Activated CD8-positive, alpha-beta memory T cell treated with anti-CD3 and anti-CD28 coated beads for 48 hours (primary cell): ENCODE data around the gene HSF4.
"Not testable (repeated sequence)": the region's sequence is repeated elsewhere in the genome, so short reads cannot be mapped to it uniquely, and the experiment has no call there.

Experiments used
- DNase-seq, 3 experiments: peaks; one replicate each; pipeline ENCODE4 v3.0.0-alpha.2; 2020; ENCODE audit warnings: low read depth in 2 of 3, low spot score in 2 of 3

Gene HSF4

GRCh38 chr16:67164599-67165061 is at the start of gene HSF4:
Gene HSF4 (plus strand): TSS chr16:67164745. CDS start chr16:67164812, 67 bp downstream.
- DNase-seq = no peak

GRCh38 chr16:67114793-67115192 is 49.8 kb upstream of the HSF4 start:
- DNase-seq = no peak

- no peak for DNase-seq
Measured at GRCh38 chr16:67115639-67116038, 48.9 kb upstream of the HSF4 start.

- DNase-seq = no peak
Measured at GRCh38 chr16:67116388-67117311, 47.9 kb upstream of the HSF4 start.

- DNase-seq = no peak
Measured at GRCh38 chr16:67117716-67118115, 46.8 kb upstream of the HSF4 start.

- no peak for DNase-seq
Measured at GRCh38 chr16:67120025-67120424, 44.5 kb upstream of the HSF4 start.

GRCh38 chr16:67122799-67123198 is 41.7 kb upstream of the HSF4 start:
- DNase-seq = not testable (repeated sequence)

- DNase-seq = no peak
Measured at GRCh38 chr16:67128417-67128816, 36.1 kb upstream of the HSF4 start.

GRCh38 chr16:67128887-67129286 is 35.7 kb upstream of the HSF4 start:
- no peak for DNase-seq

- no peak for DNase-seq
Measured at GRCh38 chr16:67129422-67129821, 35.1 kb upstream of the HSF4 start.

GRCh38 chr16:67137605-67138004 is 26.9 kb upstream of the HSF4 start:
- no peak for DNase-seq

GRCh38 chr16:67141391-67141790 is 23.2 kb upstream of the HSF4 start:
- DNase-seq = no peak

GRCh38 chr16:67142342-67142741 is 22.2 kb upstream of the HSF4 start:
- DNase-seq = no peak

- no peak for DNase-seq
Measured at GRCh38 chr16:67144943-67145342, 19.6 kb upstream of the HSF4 start.

GRCh38 chr16:67145746-67146145 is 18.8 kb upstream of the HSF4 start:
- no peak for DNase-seq

GRCh38 chr16:67146523-67147357 is 17.8 kb upstream of the HSF4 start:
- no peak for DNase-seq

- DNase-seq = no peak
Measured at GRCh38 chr16:67147437-67148140, 17.0 kb upstream of the HSF4 start.

GRCh38 chr16:67148221-67148620 is 16.3 kb upstream of the HSF4 start:
- no peak for DNase-seq

GRCh38 chr16:67148656-67149275 is 15.8 kb upstream of the HSF4 start:
- no peak for DNase-seq

- no peak for DNase-seq
Measured at GRCh38 chr16:67149276-67150046, 15.1 kb upstream of the HSF4 start.
